ENCODE data around the gene ARHGAP23. TPM values are rescaled to one million over a fixed set of nuclear protein-coding genes. Genes with fewer than 3 reads are reported as not detected.

Gene ARHGAP23
- polyA plus RNA-seq, 3 donors, result 0.03 to 0.21 (median 0.09) TPM

Other genes with a start within 250 kb of the ARHGAP23 start
- 10 to 100 TPM in 1 of 3 donors, not detected in 2; 13.4 TPM for gene TBC1D3, start 235.9 kb upstream of the ARHGAP23 start, polyA plus RNA-seq
- gene MRPL45, start 131.3 kb upstream of the ARHGAP23 start, polyA plus RNA-seq, result 10 to 100 TPM; 18.3 to 20.8 (median 19.8) TPM
- gene GPR179, start 84.5 kb upstream of the ARHGAP23 start, polyA plus RNA-seq, result not detected
- 10 to 100 TPM in 1 of 3 donors, under 1 TPM in 2; 0.14 to 13.2 (median 0.15) TPM for gene SOCS7, start 76.6 kb upstream of the ARHGAP23 start, polyA plus RNA-seq
- gene SRCIN1, start 177.5 kb downstream of the ARHGAP23 start, polyA plus RNA-seq, result under 1 TPM in 1 of 3 donors, not detected in 2; 0.01 TPM
- under 1 TPM in 1 of 3 donors, not detected in 2; 0.63 TPM for gene EPOP, start 246.5 kb downstream of the ARHGAP23 start, polyA plus RNA-seq